ENCODE results near the gene CEMIP2. TPM values are rescaled to one million over a fixed set of nuclear protein-coding genes. Genes with fewer than 3 reads are reported as not detected.

The CEMIP2 gene
- polyA plus RNA-seq, 2 donors, result 5.5 to 5.8 TPM

GRCh38 chr9:71743217-71743705, 25.1 kb downstream of the CEMIP2 start:
- H3K27ac ChIP-seq (ENCODE audit: low read depth in 2 of 2, low read length in 1 of 2), result no peak overlapping the region
- WGBS, 2 donors, result 62 to 71% methylated on average over 5 of the region's 5 CpGs
- no peaks in the 10 kb centered on the region for H3K4me1 ChIP-seq (ENCODE audit: control insufficient read depth in 2 of 2, insufficient read depth in 2 of 2, low read length in 1 of 2)
- H3K36me3 ChIP-seq (ENCODE audit: control insufficient read depth in 2 of 2, insufficient read depth in 2 of 2, low read length in 1 of 2), result peaks cover 2 to 9% of the 10 kb centered on the region in 2 donors
- H3K27me3 ChIP-seq (ENCODE audit: control insufficient read depth in 1 of 2, insufficient read depth in 2 of 2, low read length in 2 of 2), result no peaks in the 10 kb centered on the region
- H3K4me3 ChIP-seq (ENCODE audit: low read depth in 1 of 2, low read length in 2 of 2), result no peak overlapping the region
- no peaks in the 10 kb centered on the region for H3K9me3 ChIP-seq (ENCODE audit: control insufficient read depth in 2 of 2, insufficient read depth in 1 of 2, low read depth in 1 of 2, low read length in 1 of 2)

- Histone ChIP-seq H3K27me3 (ENCODE audit: control insufficient read depth in 1 of 2, insufficient read depth in 2 of 2, low read length in 2 of 2) (no peaks in the 10 kb centered on the region), H3K36me3 (ENCODE audit: control insufficient read depth in 2 of 2, insufficient read depth in 2 of 2, low read length in 1 of 2) (peaks cover 2 to 9% of the 10 kb centered on the region in 2 donors), H3K4me1 (ENCODE audit: control insufficient read depth in 2 of 2, insufficient read depth in 2 of 2, low read length in 1 of 2) (no peaks in the 10 kb centered on the region), H3K27ac (ENCODE audit: low read depth in 2 of 2, low read length in 1 of 2) (no peak overlapping the region), H3K9me3 (ENCODE audit: control insufficient read depth in 2 of 2, insufficient read depth in 1 of 2, low read depth in 1 of 2, low read length in 1 of 2) (no peaks in the 10 kb centered on the region), H3K4me3 (ENCODE audit: low read depth in 1 of 2, low read length in 2 of 2) (no peak overlapping the region)
- WGBS, 2 donors, result 77 to 89% methylated on average over 4 of the region's 4 CpGs
Observed at GRCh38 chr9:71742703-71743102, 25.6 kb downstream of the CEMIP2 start.

GRCh38 chr9:71741926-71742648, 26.2 kb downstream of the CEMIP2 start:
- Histone ChIP-seq H3K27ac (ENCODE audit: low read depth in 2 of 2, low read length in 1 of 2) (peak overlapping the region in 1 of 2 donors; percentile 48), H3K27me3 (ENCODE audit: control insufficient read depth in 1 of 2, insufficient read depth in 2 of 2, low read length in 2 of 2) (no peaks in the 10 kb centered on the region), H3K4me1 (ENCODE audit: control insufficient read depth in 2 of 2, insufficient read depth in 2 of 2, low read length in 1 of 2) (no peaks in the 10 kb centered on the region), H3K36me3 (ENCODE audit: control insufficient read depth in 2 of 2, insufficient read depth in 2 of 2, low read length in 1 of 2) (peaks cover 2 to 9% of the 10 kb centered on the region in 2 donors), H3K4me3 (ENCODE audit: low read depth in 1 of 2, low read length in 2 of 2) (no peak overlapping the region), H3K9me3 (ENCODE audit: control insufficient read depth in 2 of 2, insufficient read depth in 1 of 2, low read depth in 1 of 2, low read length in 1 of 2) (no peaks in the 10 kb centered on the region)
- WGBS, 2 donors, result 33 to 36% methylated on average over 10 of the region's 10 CpGs

DNA sequence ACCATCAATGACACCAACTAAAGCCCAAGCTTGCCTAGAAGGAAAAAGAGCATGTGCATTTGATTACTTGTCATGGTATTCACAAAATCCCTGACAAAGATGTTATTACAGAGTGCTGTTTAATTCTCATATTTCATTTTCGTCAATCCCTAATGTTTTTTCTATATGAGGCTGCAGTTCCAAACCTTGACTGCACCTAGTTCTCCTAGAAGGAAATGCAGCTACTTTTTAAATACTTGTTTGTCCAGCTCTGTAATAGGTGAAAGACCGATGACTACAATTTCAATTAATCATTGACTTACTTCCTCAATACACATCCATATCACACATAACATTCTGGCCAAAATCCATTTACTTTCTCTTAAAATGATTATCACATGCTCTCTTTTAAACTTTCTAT, 28.1 kb downstream of the CEMIP2 start:
- Histone ChIP-seq H3K36me3 (ENCODE audit: control insufficient read depth in 2 of 2, insufficient read depth in 2 of 2, low read length in 1 of 2) (peaks cover 2 to 5% of the 10 kb centered on the region in 2 donors), H3K4me1 (ENCODE audit: control insufficient read depth in 2 of 2, insufficient read depth in 2 of 2, low read length in 1 of 2) (no peaks in the 10 kb centered on the region), H3K4me3 (ENCODE audit: low read depth in 1 of 2, low read length in 2 of 2) (no peak overlapping the region), H3K27ac (ENCODE audit: low read depth in 2 of 2, low read length in 1 of 2) (peak overlapping the region in 1 of 2 donors; percentile 29), H3K9me3 (ENCODE audit: control insufficient read depth in 2 of 2, insufficient read depth in 1 of 2, low read depth in 1 of 2, low read length in 1 of 2) (no peaks in the 10 kb centered on the region), H3K27me3 (ENCODE audit: control insufficient read depth in 1 of 2, insufficient read depth in 2 of 2, low read length in 2 of 2) (no peaks in the 10 kb centered on the region)
- WGBS, 2 donors, result 51 to 68% methylated on average over 2 of the region's 2 CpGs

- no peaks in the 10 kb centered on the region for H3K4me1 ChIP-seq (ENCODE audit: control insufficient read depth in 2 of 2, insufficient read depth in 2 of 2, low read length in 1 of 2)
- no peaks in the 10 kb centered on the region for H3K27me3 ChIP-seq (ENCODE audit: control insufficient read depth in 1 of 2, insufficient read depth in 2 of 2, low read length in 2 of 2)
- WGBS, 2 donors, result 44 to 57% methylated on average over 2 of the region's 2 CpGs
- no peaks in the 10 kb centered on the region for H3K9me3 ChIP-seq (ENCODE audit: control insufficient read depth in 2 of 2, insufficient read depth in 1 of 2, low read depth in 1 of 2, low read length in 1 of 2)
- no peak overlapping the region for H3K4me3 ChIP-seq (ENCODE audit: low read depth in 1 of 2, low read length in 2 of 2)
- no peaks in the 10 kb centered on the region for H3K36me3 ChIP-seq (ENCODE audit: control insufficient read depth in 2 of 2, insufficient read depth in 2 of 2, low read length in 1 of 2)
- H3K27ac ChIP-seq (ENCODE audit: low read depth in 2 of 2, low read length in 1 of 2), result no peak overlapping the region
Observed at GRCh38 chr9:71737455-71737854, 30.9 kb downstream of the CEMIP2 start.

DNA sequence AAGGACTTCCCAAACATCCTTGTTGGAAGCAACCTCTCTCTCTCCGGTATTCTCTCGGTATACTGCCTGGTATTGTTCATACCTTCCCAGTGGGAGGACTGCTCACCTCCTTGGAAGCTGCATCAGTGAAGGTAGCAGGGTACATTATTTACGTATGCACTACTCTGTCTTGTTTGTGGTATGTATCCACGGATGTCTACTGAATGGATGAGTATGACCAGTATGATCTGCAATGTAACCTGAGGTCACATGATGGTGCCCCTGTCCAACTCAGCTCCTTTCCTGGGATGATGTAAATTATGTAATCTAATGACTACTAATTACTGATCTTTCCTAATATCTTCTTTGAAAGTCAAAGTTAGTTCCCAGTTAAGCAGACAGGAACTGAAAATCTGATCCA, 32.1 kb downstream of the CEMIP2 start:
- Histone ChIP-seq H3K36me3 (ENCODE audit: control insufficient read depth in 2 of 2, insufficient read depth in 2 of 2, low read length in 1 of 2) (no peaks in the 10 kb centered on the region), H3K4me3 (ENCODE audit: low read depth in 1 of 2, low read length in 2 of 2) (no peak overlapping the region), H3K9me3 (ENCODE audit: control insufficient read depth in 2 of 2, insufficient read depth in 1 of 2, low read depth in 1 of 2, low read length in 1 of 2) (no peaks in the 10 kb centered on the region), H3K4me1 (ENCODE audit: control insufficient read depth in 2 of 2, insufficient read depth in 2 of 2, low read length in 1 of 2) (no peaks in the 10 kb centered on the region), H3K27ac (ENCODE audit: low read depth in 2 of 2, low read length in 1 of 2) (no peak overlapping the region), H3K27me3 (ENCODE audit: control insufficient read depth in 1 of 2, insufficient read depth in 2 of 2, low read length in 2 of 2) (no peaks in the 10 kb centered on the region)
- 94% methylated on average over 4 of the region's 4 CpGs for WGBS, 2 donors

DNA sequence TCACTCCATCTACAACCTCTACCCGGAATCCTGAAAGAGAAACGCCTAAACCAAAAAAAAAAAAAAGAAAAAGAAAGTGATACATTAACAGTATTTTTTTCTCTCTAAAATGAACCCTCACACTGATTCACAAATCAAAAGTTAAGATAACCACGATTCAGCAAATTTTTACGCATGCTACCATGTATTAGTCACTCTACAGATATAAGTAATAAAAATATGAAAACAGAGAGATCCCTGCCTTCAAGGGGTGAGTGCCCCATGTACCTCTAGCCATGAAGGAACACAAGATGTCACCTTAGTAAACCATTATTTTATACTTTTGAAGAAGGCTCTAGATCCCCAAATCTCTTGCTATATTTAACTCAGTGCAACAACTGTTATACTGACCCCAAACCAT, 33.4 kb downstream of the CEMIP2 start:
- Histone ChIP-seq H3K36me3 (ENCODE audit: control insufficient read depth in 2 of 2, insufficient read depth in 2 of 2, low read length in 1 of 2) (peaks cover under 1 to 3% of the 10 kb centered on the region in 2 donors), H3K27ac (ENCODE audit: low read depth in 2 of 2, low read length in 1 of 2) (no peak overlapping the region), H3K27me3 (ENCODE audit: control insufficient read depth in 1 of 2, insufficient read depth in 2 of 2, low read length in 2 of 2) (no peaks in the 10 kb centered on the region), H3K9me3 (ENCODE audit: control insufficient read depth in 2 of 2, insufficient read depth in 1 of 2, low read depth in 1 of 2, low read length in 1 of 2) (no peaks in the 10 kb centered on the region), H3K4me1 (ENCODE audit: control insufficient read depth in 2 of 2, insufficient read depth in 2 of 2, low read length in 1 of 2) (no peaks in the 10 kb centered on the region), H3K4me3 (ENCODE audit: low read depth in 1 of 2, low read length in 2 of 2) (no peak overlapping the region)
- WGBS, 2 donors, result 74 to 84% methylated on average over 4 of the region's 4 CpGs

GRCh38 chr9:71733176-71733575, 35.1 kb downstream of the CEMIP2 start:
- no peak overlapping the region for H3K27ac ChIP-seq (ENCODE audit: low read depth in 2 of 2, low read length in 1 of 2)
- 37 to 66% methylated on average over 1 of the region's 1 CpG for WGBS, 2 donors
- no peak overlapping the region for H3K4me3 ChIP-seq (ENCODE audit: low read depth in 1 of 2, low read length in 2 of 2)
- no peaks in the 10 kb centered on the region for H3K9me3 ChIP-seq (ENCODE audit: control insufficient read depth in 2 of 2, insufficient read depth in 1 of 2, low read depth in 1 of 2, low read length in 1 of 2)
- H3K27me3 ChIP-seq (ENCODE audit: control insufficient read depth in 1 of 2, insufficient read depth in 2 of 2, low read length in 2 of 2), result no peaks in the 10 kb centered on the region
- H3K4me1 ChIP-seq (ENCODE audit: control insufficient read depth in 2 of 2, insufficient read depth in 2 of 2, low read length in 1 of 2), result no peaks in the 10 kb centered on the region
- peaks cover 3 to 8% of the 10 kb centered on the region in 2 donors for H3K36me3 ChIP-seq (ENCODE audit: control insufficient read depth in 2 of 2, insufficient read depth in 2 of 2, low read length in 1 of 2)

DNA sequence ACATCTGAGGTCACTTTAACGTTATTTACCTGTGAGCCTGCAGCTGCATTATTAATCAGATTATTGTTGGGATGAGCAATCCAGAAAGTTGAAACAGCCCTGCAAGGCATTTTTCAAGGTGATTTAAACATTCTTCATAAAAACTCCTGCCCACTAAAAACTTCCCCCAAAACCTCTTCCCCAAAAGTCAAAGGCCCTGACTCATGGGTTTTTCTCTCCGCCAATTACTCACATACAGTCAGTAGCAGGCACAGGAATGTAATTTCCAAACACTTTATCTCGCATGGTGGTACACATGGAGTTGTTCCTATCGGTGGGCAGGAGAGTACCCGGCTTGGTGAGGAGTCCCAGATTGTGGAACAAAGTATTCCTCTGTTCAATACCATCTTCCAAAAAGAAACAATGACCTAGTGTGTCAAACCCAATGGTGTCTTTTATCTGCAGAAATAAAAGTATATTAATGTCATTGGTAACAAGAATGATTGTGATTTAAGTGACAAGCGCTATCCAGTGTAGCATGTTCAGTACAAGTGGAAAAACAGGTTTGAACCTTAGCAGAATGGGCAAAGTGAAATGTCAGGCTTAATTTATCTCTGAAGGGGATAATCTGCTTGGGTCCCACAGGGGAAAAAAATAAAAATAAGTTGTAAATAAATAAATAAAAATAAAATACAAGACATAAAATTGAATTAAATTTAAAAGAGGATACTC, 38.3 kb downstream of the CEMIP2 start:
- peaks cover 3 to 8% of the 10 kb centered on the region in 2 donors for H3K36me3 ChIP-seq (ENCODE audit: control insufficient read depth in 2 of 2, insufficient read depth in 2 of 2, low read length in 1 of 2)

More for the DNA sequence above, 38.3 kb downstream of the CEMIP2 start:
- no peaks in the 10 kb centered on the region for H3K9me3 ChIP-seq (ENCODE audit: control insufficient read depth in 2 of 2, insufficient read depth in 1 of 2, low read depth in 1 of 2, low read length in 1 of 2)
- H3K27ac ChIP-seq (ENCODE audit: low read depth in 2 of 2, low read length in 1 of 2), result no peak overlapping the region
- no peaks in the 10 kb centered on the region for H3K27me3 ChIP-seq (ENCODE audit: control insufficient read depth in 1 of 2, insufficient read depth in 2 of 2, low read length in 2 of 2)
- WGBS, 2 donors, result 81 to 84% methylated on average over 6 of the region's 6 CpGs
- H3K4me1 ChIP-seq (ENCODE audit: control insufficient read depth in 2 of 2, insufficient read depth in 2 of 2, low read length in 1 of 2), result no peaks in the 10 kb centered on the region
- no peak overlapping the region for H3K4me3 ChIP-seq (ENCODE audit: low read depth in 1 of 2, low read length in 2 of 2)

All from esophagus (tissue), 2 donors.